ENCODE results near the gene SDE2. TPM values are rescaled to one million over a fixed set of nuclear protein-coding genes. Genes with fewer than 3 reads are reported as not detected.

SDE2 gene
- total RNA-seq (2012; rRNA removed) (14.7 and 29.4 TPM in 2 replicates), polyA plus RNA-seq (2012; rRNA removed) (7.2 and 8.5 TPM in 2 replicates), Bru-seq, nascent RNA (percentile 84 among the genes with signal in this experiment), BruChase-seq, experiment 1, labeled RNA remaining after a 6-hour chase (percentile 66 among the genes with signal in this experiment), BruChase-seq, experiment 2, labeled RNA remaining after a 2-hour chase (percentile 89 among the genes with signal in this experiment)
- polyA plus RNA-seq (2012; cell fraction: cytosol; rRNA removed), result 2.4 and 3.4 TPM in 2 replicates
- polyA plus RNA-seq (2012; cell fraction: nucleus; rRNA removed; ENCODE audit: low replicate concordance), result 2.5 and 11.2 TPM in 2 replicates
- long read RNA-seq, transcript SDE2-201 (7 exons, 3,975 nt), result major isoform, 14 of 26 reads
- long read RNA-seq, partial matches to known transcripts, result 2 of 26 reads
- long read RNA-seq, other reads (novel, unspliced or antisense), result 10 of 26 reads

DNA sequence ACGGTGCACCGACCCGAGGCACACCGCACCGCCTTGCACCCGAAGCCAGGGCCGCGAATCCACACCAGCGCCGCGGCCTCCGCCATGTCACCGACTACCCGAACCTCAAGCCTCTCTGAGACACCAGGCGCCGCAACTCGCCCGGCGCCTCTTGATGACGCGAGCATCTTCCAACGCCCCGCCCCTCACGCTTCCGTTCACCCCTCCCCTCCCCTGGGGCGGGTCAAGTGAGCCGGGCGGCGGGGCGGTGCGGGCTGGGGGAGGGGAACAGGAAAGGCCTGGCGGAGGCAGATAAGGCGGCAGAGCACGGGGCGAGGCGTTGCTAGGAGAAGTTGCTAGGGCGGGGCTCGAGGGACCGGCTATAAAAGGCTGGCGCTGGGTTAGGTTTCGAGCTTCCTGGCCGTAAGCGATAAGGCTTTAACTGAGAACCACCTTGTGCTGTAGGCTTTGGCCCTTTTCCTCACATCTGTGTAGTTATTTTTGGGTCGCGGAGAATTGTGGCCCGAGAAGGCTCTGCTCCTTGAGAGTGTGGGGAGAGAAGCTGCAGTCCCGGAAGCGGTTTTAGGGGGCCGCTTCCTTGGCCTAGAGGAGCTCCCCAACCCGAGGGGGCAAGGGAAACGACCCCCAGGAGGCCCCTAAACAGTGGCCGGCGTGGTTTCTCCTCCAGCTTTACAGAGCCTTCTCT is at the start of gene SDE2:
SDE2 (minus strand) TSS at position 117 of the 685 bp plus-strand sequence; CDS start at position 86, 31 bp downstream.
- ATAC-seq (ENCODE audit: low read depth), result peak; percentile 100
- Histone ChIP-seq H2AK5ac (ENCODE audit: low read depth, low read length) (peak within 1 kb of the TSS; percentile 89), H3K9me3 (ENCODE audit: control insufficient read depth, insufficient read depth, low read length) (no peaks in the 10 kb centered on the region), H2AK9ac (replicated peaks; ENCODE audit: low read depth, low read length, poor library complexity) (peak within 1 kb of the TSS; percentile 92), H3K9ac (ENCODE audit: low read depth, low read length) (peak within 1 kb of the TSS; percentile 97), H3K27ac (ENCODE audit: insufficient read depth, low read length) (peak within 1 kb of the TSS; percentile 93), H3K14ac (replicated peaks; ENCODE audit: low read depth, low read length) (peak within 1 kb of the TSS; percentile 92), H2BK5ac (ENCODE audit: low read depth, low read length, poor library complexity, severe bottlenecking) (peak within 1 kb of the TSS; percentile 80), H2BK120ac (ENCODE audit: low read depth, low read length) (peak within 1 kb of the TSS; percentile 69; the same call in 1 of the 2 replicates), H3K79me1 (ENCODE audit: low read depth in 1 of 2, low read length in 2 of 2) (peaks cover 12 to 36% of the 10 kb centered on the region in 2 experiments; a peak in 3 of 4 replicates), H2BK15ac (ENCODE audit: low read depth, low read length) (no peak within 1 kb of the TSS; the same call in 2 of the 3 replicates), H3K23ac (ENCODE audit: low read depth, low read length) (peak within 1 kb of the TSS; percentile 89), H3K18ac (ENCODE audit: low read depth, low read length) (peak within 1 kb of the TSS; percentile 84), H4K8ac (ENCODE audit: low read depth in 2 of 2, low read length in 2 of 2) (peak within 1 kb of the TSS; percentile 95 to 97), H3K36me3 (ENCODE audit: control insufficient read depth, insufficient read depth, low read length) (peaks cover 3% of the 10 kb centered on the region; the same call in 1 of the 2 replicates), H4K91ac (ENCODE audit: insufficient read depth, low read depth, low read length) (peak within 1 kb of the TSS; percentile 85), H4K20me1 (ENCODE audit: insufficient read depth, low read length) (peaks cover 6% of the 10 kb centered on the region; the same call in 1 of the 2 replicates), H3K9me1 (ENCODE audit: insufficient read depth, low read length) (no peaks in the 10 kb centered on the region), H3K4me2 (ENCODE audit: low read depth, low read length) (peak within 1 kb of the TSS; percentile 99), H3K4me1 (ENCODE audit: control insufficient read depth, insufficient read depth, low read length) (peaks cover 7% of the 10 kb centered on the region; the same call in 1 of the 2 replicates), H2AFZ (replicated peaks; ENCODE audit: low read length, poor library complexity) (peak within 1 kb of the TSS; percentile 99), H3K4ac (ENCODE audit: low read depth, low read length) (peak within 1 kb of the TSS; percentile 84), H3K56ac (ENCODE audit: extremely low read depth, insufficient read depth, low read length) (peak within 1 kb of the TSS; percentile 86), H2BK20ac (ENCODE audit: low read depth, low read length) (no peak within 1 kb of the TSS; the same call in 1 of the 2 replicates), H3K4me3 (ENCODE audit: insufficient read depth, low read depth, low read length) (peak within 1 kb of the TSS; percentile 92), H3K27me3 (ENCODE audit: control insufficient read depth, insufficient read depth, low read length) (no peaks in the 10 kb centered on the region), H4K5ac (ENCODE audit: low read depth, low read length) (peak within 1 kb of the TSS; percentile 97)
- dilution Hi-C loops (cut with HindIII; ENCODE audit: low sequenced_read_pairs, unreplicated experiment), result loop anchor here (25.0 kb wide), 1 partner anchor 537 kb away; no protein-coding TSS in a partner anchor
- BruUV-seq (replicated peaks), result no TSS peak
- WGBS, 2 experiments (ENCODE audit: extremely low coverage in 2 of 2, insufficient read length in 1 of 2), result 0% methylated on average over 8 of the region's 53 CpGs; no CpG with 5 or more reads in 1 of the 2 experiments
- in situ Hi-C loops (cut with MboI; ENCODE audit: low sequenced_read_pairs), result no loop called here
- CTCF ChIA-PET, result interaction anchor here (1.3 kb wide), 1 partner anchor 65 kb away, joined by 5 read pairs; no protein-coding TSS in a partner anchor
- DNase-seq, result peak; percentile 98
- POLR2A ChIA-PET (ENCODE audit: unreplicated experiment), result interaction anchor here (0.6 kb wide), 3 partner anchors 13 to 1564 kb away, joined by 3 to 9 read pairs (median 5); partner anchors contain the start of gene ZNF678
- intact Hi-C loops (cut with micrococcal nuclease), result loop anchor here (2.0 kb wide), 1 partner anchor 63 kb away; the partner anchor contains the start of gene H3-3A
- TF ChIP-seq MAZ (IDR thresholded peaks at IDR 0.05; ENCODE audit: borderline replicate concordance, low read depth, low read length) (peak; percentile 98), RAD21 (IDR thresholded peaks at IDR 0.05; ENCODE audit: low read length) (no peak), MAFK (IDR thresholded peaks at IDR 0.05; ENCODE audit: low read depth, low read length) (no peak), MXI1 (IDR thresholded peaks at IDR 0.05; ENCODE audit: borderline replicate concordance, low read depth, low read length) (peak; percentile 83), CEBPB (IDR thresholded peaks at IDR 0.05; ENCODE audit: low read depth, low read length) (no peak), POLR2A (IDR thresholded peaks at IDR 0.05; ENCODE audit: low read depth, low read length) (peak; percentile 97), RFX5 (IDR thresholded peaks at IDR 0.05; ENCODE audit: low read depth, low read length) (no peak), BHLHE40 (IDR thresholded peaks at IDR 0.05; ENCODE audit: low read depth, low read length) (peak; percentile 57)
- TF ChIP-seq, protein P1, sequence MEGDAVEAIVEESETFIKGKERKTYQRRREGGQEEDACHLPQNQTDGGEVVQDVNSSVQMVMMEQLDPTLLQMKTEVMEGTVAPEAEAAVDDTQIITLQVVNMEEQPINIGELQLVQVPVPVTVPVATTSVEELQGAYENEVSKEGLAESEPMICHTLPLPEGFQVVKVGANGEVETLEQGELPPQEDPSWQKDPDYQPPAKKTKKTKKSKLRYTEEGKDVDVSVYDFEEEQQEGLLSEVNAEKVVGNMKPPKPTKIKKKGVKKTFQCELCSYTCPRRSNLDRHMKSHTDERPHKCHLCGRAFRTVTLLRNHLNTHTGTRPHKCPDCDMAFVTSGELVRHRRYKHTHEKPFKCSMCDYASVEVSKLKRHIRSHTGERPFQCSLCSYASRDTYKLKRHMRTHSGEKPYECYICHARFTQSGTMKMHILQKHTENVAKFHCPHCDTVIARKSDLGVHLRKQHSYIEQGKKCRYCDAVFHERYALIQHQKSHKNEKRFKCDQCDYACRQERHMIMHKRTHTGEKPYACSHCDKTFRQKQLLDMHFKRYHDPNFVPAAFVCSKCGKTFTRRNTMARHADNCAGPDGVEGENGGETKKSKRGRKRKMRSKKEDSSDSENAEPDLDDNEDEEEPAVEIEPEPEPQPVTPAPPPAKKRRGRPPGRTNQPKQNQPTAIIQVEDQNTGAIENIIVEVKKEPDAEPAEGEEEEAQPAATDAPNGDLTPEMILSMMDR (conservative IDR thresholded peaks at IDR 0.05; ENCODE audit: low read depth, low read length), result no peak
- TF ChIP-seq, protein P2, sequence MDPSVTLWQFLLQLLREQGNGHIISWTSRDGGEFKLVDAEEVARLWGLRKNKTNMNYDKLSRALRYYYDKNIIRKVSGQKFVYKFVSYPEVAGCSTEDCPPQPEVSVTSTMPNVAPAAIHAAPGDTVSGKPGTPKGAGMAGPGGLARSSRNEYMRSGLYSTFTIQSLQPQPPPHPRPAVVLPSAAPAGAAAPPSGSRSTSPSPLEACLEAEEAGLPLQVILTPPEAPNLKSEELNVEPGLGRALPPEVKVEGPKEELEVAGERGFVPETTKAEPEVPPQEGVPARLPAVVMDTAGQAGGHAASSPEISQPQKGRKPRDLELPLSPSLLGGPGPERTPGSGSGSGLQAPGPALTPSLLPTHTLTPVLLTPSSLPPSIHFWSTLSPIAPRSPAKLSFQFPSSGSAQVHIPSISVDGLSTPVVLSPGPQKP (IDR thresholded peaks at IDR 0.05; ENCODE audit: borderline replicate concordance, low read depth, low read length), result no peak
- TF ChIP-seq, protein P3, sequence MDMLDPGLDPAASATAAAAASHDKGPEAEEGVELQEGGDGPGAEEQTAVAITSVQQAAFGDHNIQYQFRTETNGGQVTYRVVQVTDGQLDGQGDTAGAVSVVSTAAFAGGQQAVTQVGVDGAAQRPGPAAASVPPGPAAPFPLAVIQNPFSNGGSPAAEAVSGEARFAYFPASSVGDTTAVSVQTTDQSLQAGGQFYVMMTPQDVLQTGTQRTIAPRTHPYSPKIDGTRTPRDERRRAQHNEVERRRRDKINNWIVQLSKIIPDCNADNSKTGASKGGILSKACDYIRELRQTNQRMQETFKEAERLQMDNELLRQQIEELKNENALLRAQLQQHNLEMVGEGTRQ (IDR thresholded peaks at IDR 0.05; ENCODE audit: low read depth, low read length), result peak; percentile 24; the same call in 1 of the 2 replicates

All from IMR-90 (cell line).